Gastrocnemius medialis (tissue), 4 donors: ENCODE data around the gene SHOC2. TPM values are rescaled to one million over a fixed set of nuclear protein-coding genes. Genes with fewer than 3 reads are reported as not detected.

ENCODE experiments used
- ATAC-seq, 2 donors: fragments of 150-250 bp; one replicate each; pipeline ENCODE4 v1.9.1; 2016
- DNase-seq, 2 donors: peaks; one replicate each; pipeline ENCODE4 v3.0.0-alpha.2; 2019
- H3K27ac ChIP-seq, 4 donors: fragments of 200-600 bp; sonication (generic); 1 replicate in 1 of 4; 2 replicates in 3 of 4; pipeline ENCODE4 v1.5.1; 2016 to 2018; ENCODE audit warnings: mild to moderate bottlenecking in 2 of 4, moderate library complexity in 1 of 4
- H3K27me3 ChIP-seq, 3 donors: fragments of 200-600 bp; sonication (generic) in 2 of 3; 1 replicate in 1 of 3; 2 replicates in 2 of 3; pipeline versions ENCODE4 v1.5.1 to v1.6.0; 2016 to 2019; ENCODE audit warnings: mild to moderate bottlenecking in 1 of 3, moderate library complexity in 1 of 3
- H3K36me3 ChIP-seq, 2 donors: fragments of 200-600 bp; sonication (generic) in 1 of 2; one replicate each; pipeline ENCODE4 v1.5.1; 2017 to 2018
- H3K4me1 ChIP-seq, 2 donors: fragments of 200-600 bp; sonication (generic) in 1 of 2; one replicate each; pipeline ENCODE4 v1.5.1; 2016 to 2017; ENCODE audit warnings: mild to moderate bottlenecking in 2 of 2
- H3K4me3 ChIP-seq, 4 donors: fragments of 200-600 bp; sonication (generic) in 3 of 4; 1 replicate in 1 of 4; 2 replicates in 3 of 4; pipeline ENCODE4 v1.5.1; 2016 to 2019; ENCODE audit warnings: mild to moderate bottlenecking in 2 of 4
- H3K9me3 ChIP-seq, 3 donors: fragments of 200-600 bp; sonication (generic) in 2 of 3; 1 replicate in 1 of 3; 2 replicates in 2 of 3; pipeline ENCODE4 v1.5.1; 2016 to 2019
- CTCF ChIP-seq, 5 experiments: fragments of 450-650 bp in 3 of 5; fragments of 200-600 bp in 2 of 5; sonication (generic) in 2 of 5; IDR thresholded peaks in 4 of 5; conservative IDR thresholded peaks in 1 of 5; 1 replicate in 4 of 5; 2 replicates in 1 of 5; pipeline ENCODE4 v1.5.1; 2016 to 2019; ENCODE audit warnings: antibody characterized with exemption in 5 of 5, mild to moderate bottlenecking in 3 of 5, moderate library complexity in 3 of 5
- POLR2A ChIP-seq, 2 donors: fragments of 450-650 bp; IDR thresholded peaks; one replicate each; pipeline ENCODE4 v1.6.1; 2017; ENCODE audit warnings: antibody characterized with exemption in 2 of 2, mild to moderate bottlenecking in 2 of 2, moderate library complexity in 2 of 2
- in situ Hi-C, 4 donors: fragments of 200-750 bp; cut with MboI; loops; one replicate each; pipeline versions ENCODE4 v1.15.0 to v1.8.0; 2017; ENCODE audit warnings: low sequenced_read_pairs in 4 of 4
- intact Hi-C: fragments of 100-400 bp; cut with DNase I; formaldehyde crosslinking; loops from one replicate; pipeline ENCODE4 v1.15.1; 2023; ENCODE audit warnings: low total_unique reads
- total RNA-seq, 4 donors: library from RNA; depleted of rRNA; stranded (reverse); fragments of >200 nt; gene quantifications; one replicate each; pipeline versions ENCODE4 v1.1.0 to v1.2.3, GENCODE V29; 2016

Gene SHOC2
- total RNA-seq, 4 donors from 2014 or later: 35.3 to 51.5 (median 43.5) TPM

- in situ Hi-C loops: loop anchor here in 1 of 4 donors (25.0 kb wide), 1 partner anchor 606 kb away; the partner anchor contains the start of gene SMNDC1
- Histone ChIP-seq H3K4me1 (peaks cover 37 to 45% of the 10 kb centered on the region in 2 donors), H3K9me3 (no peaks in the 10 kb centered on the region), H3K36me3 (no peaks in the 10 kb centered on the region), H3K27me3 (no peaks in the 10 kb centered on the region), H3K4me3 (peak within 1 kb of the TSS; percentile 73 to 96 (median 92)), H3K27ac (peak within 1 kb of the TSS; percentile 95 to 100 (median 98))
- intact Hi-C loops: loop anchor here (2.0 kb wide), 1 partner anchor 48 kb away; the partner anchor contains the start of gene PDCD4
- peak in 1 of 5 experiments; percentile 1 for TF ChIP-seq CTCF (IDR thresholded peaks at IDR 0.05 in 4 of 5, conservative IDR thresholded peaks at IDR 0.05 in 1 of 5)
- peak; percentile 61 to 63 for TF ChIP-seq POLR2A (IDR thresholded peaks at IDR 0.05)
- DNase-seq (no peak), ATAC-seq (peak; percentile 89 to 92)
Measured at GRCh38 chr10:110918643-110919348, 608 bp upstream of the SHOC2 start, which contains the start of gene BBIP1. Gene BBIP1 (minus strand): TSS chr10:110919180. CDS start chr10:110918157, 1,023 bp downstream.

GRCh38 chr10:110919971-110920881, 822 bp downstream of the SHOC2 start:
- intact Hi-C loops (loop anchor here (2.0 kb wide), 1 partner anchor 49 kb away; the partner anchor contains the start of gene PDCD4), in situ Hi-C loops (loop anchor here in 1 of 4 donors (25.0 kb wide), 1 partner anchor 608 kb away; the partner anchor contains the start of gene SMNDC1)
- no peak for TF ChIP-seq POLR2A (IDR thresholded peaks at IDR 0.05)
- TF ChIP-seq CTCF (IDR thresholded peaks at IDR 0.05 in 4 of 5, conservative IDR thresholded peaks at IDR 0.05 in 1 of 5): no peak
- H3K9me3 ChIP-seq: no peaks in the 10 kb centered on the region
- peak overlapping the region; percentile 73 to 96 (median 86) for H3K4me3 ChIP-seq
- H3K36me3 ChIP-seq: no peaks in the 10 kb centered on the region
- peak overlapping the region; percentile 95 to 100 (median 98) for H3K27ac ChIP-seq
- DNase-seq (peak; percentile 13 to 28), ATAC-seq (peak; percentile 3 to 6)
- peaks cover 46 to 54% of the 10 kb centered on the region in 2 donors for H3K4me1 ChIP-seq
- no peaks in the 10 kb centered on the region for H3K27me3 ChIP-seq

- H3K9me3 ChIP-seq: no peaks in the 10 kb centered on the region
- ATAC-seq: no peak
- H3K4me3 ChIP-seq: no peak overlapping the region
- in situ Hi-C loops (loop anchor here in 1 of 4 donors (25.0 kb wide), 1 partner anchor 612 kb away; the partner anchor contains the start of gene SMNDC1), intact Hi-C loops (no loop called here)
- no peaks in the 10 kb centered on the region for H3K27me3 ChIP-seq
- no peak overlapping the region for H3K27ac ChIP-seq
- DNase-seq: no peak
- peaks cover 37 to 43% of the 10 kb centered on the region in 2 donors for H3K4me1 ChIP-seq
- no peaks in the 10 kb centered on the region for H3K36me3 ChIP-seq
- TF ChIP-seq POLR2A (IDR thresholded peaks at IDR 0.05) (no peak), CTCF (IDR thresholded peaks at IDR 0.05 in 4 of 5, conservative IDR thresholded peaks at IDR 0.05 in 1 of 5) (no peak)
Measured at GRCh38 chr10:110923856-110924493, 4.6 kb downstream of the SHOC2 start.

- Histone ChIP-seq H3K4me3 (no peak overlapping the region), H3K9me3 (no peaks in the 10 kb centered on the region), H3K27ac (no peak overlapping the region), H3K27me3 (no peaks in the 10 kb centered on the region), H3K36me3 (no peaks in the 10 kb centered on the region), H3K4me1 (peaks cover 28 to 30% of the 10 kb centered on the region in 2 donors)
- intact Hi-C loops (no loop called here), in situ Hi-C loops (no loop called here)
- DNase-seq (no peak), ATAC-seq (no peak)
- TF ChIP-seq POLR2A (IDR thresholded peaks at IDR 0.05) (no peak), CTCF (IDR thresholded peaks at IDR 0.05 in 4 of 5, conservative IDR thresholded peaks at IDR 0.05 in 1 of 5) (no peak)
Measured at GRCh38 chr10:110927461-110927860, 8.1 kb downstream of the SHOC2 start.
